Activated T-helper 1 cell treated with Interleukin-2 at 50 U/mL for 16 hours (primary cell): Measurements from ENCODE around the gene IQCF5.
"Not testable (repeated sequence)": the region's sequence is repeated elsewhere in the genome, so short reads cannot be mapped to it uniquely, and the experiment has no call there.

Experiments
- DNase-seq: peaks from one replicate; pipeline ENCODE4 v3.0.0-alpha.2; 2020; ENCODE audit warnings: low read depth

Gene IQCF5

DNA sequence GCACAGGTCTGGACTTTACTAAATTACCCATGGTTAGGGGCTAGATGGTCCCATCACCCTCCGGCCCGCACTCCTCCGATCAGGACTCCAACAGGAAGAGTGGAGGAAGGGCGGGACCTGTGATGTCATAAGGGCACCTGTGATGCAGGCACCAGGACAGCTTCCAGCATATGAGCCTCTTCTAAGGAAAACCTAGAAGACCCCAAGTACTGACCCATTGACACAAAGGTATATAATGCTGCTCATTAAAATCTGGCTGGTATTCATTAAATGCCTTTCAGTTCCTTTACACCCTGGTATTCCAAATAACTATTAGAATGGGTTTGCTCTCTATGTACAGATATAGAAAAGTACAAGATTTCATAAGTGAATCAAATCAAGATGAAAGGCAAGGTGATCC, at the start of gene IQCF5:
TSS of gene IQCF5 (minus strand) at position 101 of the 400 bp plus-strand sequence. CDS start at position 31, 70 bp downstream.
- no peak for DNase-seq

GRCh38 chr3:51921081-51921578, 45.7 kb upstream of the IQCF5 start:
- DNase-seq = no peak

DNA sequence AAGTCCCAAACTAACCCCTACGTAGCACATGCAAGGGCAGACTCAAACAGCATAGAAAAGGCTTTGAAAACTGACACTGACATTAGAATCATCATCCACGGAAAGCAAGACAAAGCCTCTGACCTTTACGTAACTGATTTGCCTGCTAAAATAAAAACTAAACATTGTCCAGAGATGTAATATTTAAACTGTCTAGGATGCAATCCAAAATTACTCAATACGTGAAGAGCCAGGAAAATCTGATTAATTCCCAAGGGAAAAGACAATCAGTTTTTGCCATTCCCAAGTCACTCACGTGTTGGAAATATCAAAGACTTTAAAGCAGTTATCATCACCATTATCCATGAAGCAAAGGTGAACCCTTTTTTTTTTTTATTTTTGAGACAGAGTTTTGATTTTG, 41.0 kb upstream of the IQCF5 start:
- DNase-seq = no peak

- DNase-seq = no peak
These were observed 32.6 kb upstream of the IQCF5 start for GRCh38 chr3:51908026-51908425.

GRCh38 chr3:51904034-51904823, 28.8 kb upstream of the IQCF5 start:
- no peak for DNase-seq

DNA sequence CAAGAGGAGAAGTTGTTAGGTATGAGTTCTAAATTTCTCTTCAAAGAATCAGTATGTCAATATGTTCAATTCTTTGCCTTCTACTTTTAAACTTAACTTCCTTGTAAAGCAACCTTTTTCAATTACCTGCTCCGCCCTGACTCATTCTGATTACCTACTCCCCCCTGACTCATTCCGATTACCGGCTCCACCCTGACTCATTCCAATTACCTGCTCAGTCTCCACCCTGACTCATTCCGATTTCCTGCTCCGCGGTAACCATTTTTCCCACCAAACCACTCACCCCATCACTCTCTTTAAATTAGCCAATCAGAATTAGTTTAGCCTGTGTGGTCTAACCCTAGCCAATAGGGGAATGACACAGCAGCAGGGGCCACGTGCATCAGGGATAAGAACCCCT, 27.0 kb upstream of the IQCF5 start:
- not testable (repeated sequence) for DNase-seq

DNA sequence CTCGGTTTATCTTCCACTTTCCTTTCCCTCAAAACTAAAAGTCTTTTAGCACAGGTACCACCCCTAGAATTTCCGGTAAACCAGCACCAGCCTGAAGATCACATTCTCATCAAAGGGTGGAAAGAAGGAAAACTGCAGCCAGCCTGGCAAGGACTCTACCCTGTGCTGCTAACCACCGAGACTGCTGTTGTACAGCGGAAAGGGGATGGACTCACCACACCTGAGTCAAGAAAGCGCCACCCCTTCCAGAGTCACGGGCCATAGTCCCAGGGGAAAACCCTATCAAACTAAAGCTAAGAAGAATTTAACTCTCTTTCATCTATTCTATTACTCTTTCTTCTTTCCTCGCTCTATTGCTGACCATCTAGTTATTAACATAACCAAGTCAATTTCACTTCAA, 24.6 kb upstream of the IQCF5 start:
- DNase-seq = not testable (repeated sequence)

DNA sequence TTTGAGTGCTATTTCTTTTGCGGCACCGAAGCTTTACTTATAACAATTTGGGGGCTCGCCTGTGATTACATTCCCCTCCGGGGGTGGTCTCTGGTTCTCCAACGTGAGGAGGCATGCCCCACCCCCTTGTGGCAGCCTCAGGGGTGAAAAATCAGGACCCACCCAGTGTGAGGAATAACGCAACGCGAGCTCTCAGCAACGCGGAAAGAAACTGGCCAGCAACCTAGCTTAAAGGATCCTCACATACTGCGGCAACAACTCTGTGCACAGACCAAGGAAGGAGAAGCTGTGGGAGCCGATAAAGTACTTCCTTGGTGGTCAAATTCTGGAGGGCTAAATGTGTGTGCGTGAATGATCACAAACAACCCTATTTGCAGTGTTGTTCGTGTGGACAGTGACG, 22.0 kb upstream of the IQCF5 start:
- no peak for DNase-seq

DNA sequence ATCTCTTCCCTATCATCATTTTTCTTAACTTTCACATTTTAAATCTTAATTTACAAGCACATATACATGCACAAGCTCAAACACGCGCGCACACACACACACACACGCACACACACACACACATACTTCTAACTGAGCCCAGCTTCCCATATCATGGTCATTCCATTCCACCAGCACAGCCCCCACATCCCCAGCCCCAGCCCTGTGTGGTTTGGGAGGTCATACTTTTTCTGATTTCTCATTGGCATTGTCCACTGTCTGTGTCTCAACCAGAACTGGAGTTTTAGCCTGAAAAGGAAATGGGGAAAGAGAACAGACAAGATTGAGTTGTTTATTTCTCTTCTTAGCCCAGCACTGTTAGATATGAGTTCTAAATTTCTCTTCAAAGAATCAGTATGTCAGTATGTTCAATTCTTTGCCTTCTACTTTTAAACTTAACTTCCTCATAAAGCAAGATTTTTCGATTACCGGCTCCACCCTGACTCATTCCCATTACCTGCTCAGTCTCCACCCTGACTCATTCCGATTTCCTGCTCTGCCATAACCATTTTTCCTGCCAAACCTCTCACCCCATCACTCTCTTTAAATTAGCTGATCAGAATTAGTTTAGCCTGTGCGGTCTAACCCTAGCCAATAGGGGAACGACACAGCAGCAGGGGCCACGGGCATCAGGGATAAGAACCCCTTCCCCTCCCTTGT, 21.4 kb upstream of the IQCF5 start:
- DNase-seq = no peak

DNA sequence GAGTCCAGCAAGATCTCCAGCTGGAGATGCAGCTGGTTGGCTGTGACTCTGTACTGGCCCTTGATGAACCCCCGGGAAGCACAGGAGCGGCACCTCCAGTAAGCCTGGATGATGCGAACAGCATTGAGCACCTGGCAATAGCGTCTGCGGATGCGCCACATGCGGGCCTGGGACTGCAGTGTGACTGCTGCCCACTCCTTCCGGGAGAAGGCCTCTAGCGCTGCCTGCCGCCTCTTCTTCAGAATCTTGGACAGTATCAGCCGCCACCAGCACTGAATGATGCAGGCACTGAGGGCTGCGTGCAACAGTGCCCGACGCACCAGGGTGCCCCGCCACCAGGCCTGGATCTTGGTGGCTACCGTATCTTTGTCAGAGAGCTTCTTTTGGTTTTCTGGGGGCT, 19.5 kb upstream of the IQCF5 start:
- no peak for DNase-seq

GRCh38 chr3:51894391-51894790, 19.0 kb upstream of the IQCF5 start:
- DNase-seq = no peak

DNA sequence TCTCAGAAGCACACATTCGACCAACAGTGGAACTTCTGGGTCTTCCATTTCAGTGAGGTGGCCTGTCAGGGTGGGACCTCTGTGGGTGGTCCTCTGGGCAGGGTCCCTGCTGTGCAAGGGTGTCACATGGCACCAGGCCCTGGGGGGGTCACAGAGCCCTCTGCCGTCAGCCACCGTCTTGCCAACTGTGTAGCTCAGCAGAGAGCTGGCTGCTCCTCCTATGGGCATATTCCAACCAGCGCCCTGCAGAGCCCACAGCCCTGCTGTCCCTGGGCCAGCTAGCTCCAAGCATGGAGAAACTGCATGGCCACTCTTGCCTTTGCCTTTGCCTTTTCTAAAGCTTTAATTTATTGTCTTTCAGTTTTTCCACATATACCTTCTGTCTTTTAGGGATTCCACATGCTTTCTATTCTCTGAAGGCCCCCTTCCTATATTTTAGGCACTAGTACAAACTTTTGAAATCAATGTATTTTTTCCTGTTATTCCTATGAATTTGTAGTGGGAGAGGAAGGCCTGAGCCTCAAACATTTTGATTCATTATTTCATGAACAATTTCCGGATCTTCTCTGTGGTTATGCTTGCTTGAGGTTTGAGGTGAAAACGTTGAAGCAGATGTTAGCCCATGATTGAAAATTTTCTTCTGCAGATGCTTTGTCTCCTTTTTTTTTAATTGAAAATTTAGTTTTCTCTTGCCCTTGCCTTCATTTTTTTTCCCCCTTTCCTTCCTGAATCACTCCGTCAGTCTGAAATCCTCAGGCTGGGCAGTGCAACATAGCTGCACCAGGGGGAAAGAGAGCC, 16.0 kb upstream of the IQCF5 start:
- DNase-seq = no peak

GRCh38 chr3:51888463-51889105, 13.2 kb upstream of the IQCF5 start:
- DNase-seq = no peak

- DNase-seq = no peak
These were observed 12.2 kb upstream of the IQCF5 start for GRCh38 chr3:51887620-51888019.

- no peak for DNase-seq
These were observed 11.0 kb upstream of the IQCF5 start for GRCh38 chr3:51886447-51886846.

- no peak for DNase-seq
These were observed 4.5 kb upstream of the IQCF5 start for GRCh38 chr3:51879937-51880336.

- DNase-seq = no peak
These were observed 785 bp upstream of the IQCF5 start for GRCh38 chr3:51876186-51876585.

DNA sequence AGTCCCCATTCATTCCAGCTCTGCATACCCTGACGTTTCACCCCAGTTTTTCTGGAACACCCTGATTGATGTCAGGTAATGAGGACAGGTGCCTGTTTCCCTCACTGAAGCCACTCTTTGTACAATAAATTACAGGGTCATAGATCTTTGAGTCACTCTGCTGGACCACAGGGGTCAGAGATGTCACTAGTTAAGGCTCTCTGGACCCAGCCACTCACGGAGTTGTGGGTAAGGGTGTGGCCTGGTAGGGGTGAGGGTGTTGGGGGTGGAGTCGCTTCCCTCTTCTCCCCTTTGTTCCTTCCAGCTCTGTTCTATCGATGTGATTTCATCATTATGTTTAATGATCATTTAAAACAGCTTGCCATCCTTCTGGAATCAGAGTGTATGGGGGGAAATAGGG, 512 bp downstream of the IQCF5 start:
- DNase-seq = no peak

DNA sequence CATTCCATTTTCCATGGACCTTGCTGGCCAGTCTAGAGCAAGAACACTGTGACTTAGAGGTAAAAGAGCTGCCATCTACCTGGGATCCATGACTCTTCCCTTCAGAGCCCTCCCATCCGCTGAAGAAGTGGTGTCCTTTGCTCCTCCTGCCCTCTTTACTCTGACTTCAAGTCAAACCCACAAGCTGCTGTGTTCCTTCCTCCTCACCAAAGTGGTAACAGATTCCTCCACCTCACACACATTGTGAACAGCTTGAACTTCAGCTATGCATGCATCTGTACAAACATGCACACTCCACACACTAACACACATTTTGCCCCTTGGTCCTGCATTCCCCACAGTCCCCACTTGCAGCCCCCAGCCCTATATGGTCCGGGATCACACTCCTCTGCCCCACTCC, 990 bp downstream of the IQCF5 start:
- DNase-seq = no peak

DNA sequence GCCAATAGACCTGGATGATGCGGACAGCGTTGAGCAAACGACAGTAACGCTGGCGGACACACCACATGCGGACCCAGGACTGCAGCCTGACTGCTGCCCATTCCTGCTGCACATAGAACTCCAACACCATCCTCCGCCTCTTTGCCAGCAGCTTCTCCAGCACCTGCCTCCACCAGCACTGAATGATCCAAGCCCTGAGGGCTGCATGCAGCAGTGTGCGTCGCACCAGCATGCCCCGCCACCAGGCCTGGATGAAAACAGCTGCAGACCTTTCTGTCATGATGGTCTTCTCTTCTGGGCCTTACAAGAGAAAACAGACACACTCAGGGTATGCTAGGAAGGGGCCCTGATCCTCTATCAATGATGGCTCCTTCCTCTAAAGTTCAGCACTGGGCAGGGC, 1.5 kb downstream of the IQCF5 start:
- DNase-seq = no peak

DNA sequence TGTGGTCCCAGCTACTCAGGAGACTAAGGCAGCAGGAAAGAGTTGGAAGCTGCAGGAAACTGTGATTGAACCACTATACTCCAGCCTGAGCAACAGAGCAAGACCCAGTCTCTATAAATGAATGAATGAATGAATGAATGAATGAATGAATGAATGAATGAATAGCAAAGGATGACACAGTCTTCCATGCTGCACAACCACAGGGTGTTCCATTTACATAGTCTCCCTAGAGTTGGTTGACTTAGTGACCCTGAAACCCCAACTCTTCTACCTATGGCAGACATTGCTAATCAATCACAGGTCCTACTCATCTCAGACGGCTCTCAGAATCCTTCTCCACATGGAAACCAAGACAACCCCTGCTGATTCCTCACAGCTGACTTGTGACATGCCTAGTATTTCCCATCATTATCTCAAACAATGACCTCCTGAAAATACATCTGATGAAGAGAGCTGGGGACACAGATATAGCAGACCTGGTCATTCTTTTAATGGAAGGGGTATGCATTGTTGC, 2.1 kb downstream of the IQCF5 start:
- DNase-seq = no peak

- no peak for DNase-seq
These were observed 6.1 kb downstream of the IQCF5 start for GRCh38 chr3:51869304-51869703.
